Measurements from ENCODE around the gene RGS19.

Gene RGS19

GRCh38 chr20:64107736-64108457, 28.6 kb upstream of the RGS19 start:
- DNase-seq = no peak

GRCh38 chr20:64106981-64107735, 27.8 kb upstream of the RGS19 start, which contains the start of gene NPBWR2:
Gene NPBWR2, minus strand, starts transcription at chr20:64107565. Its CDS starts 734 bp downstream, at chr20:64106831.
- no peak for DNase-seq

GRCh38 chr20:64106435-64106961, 27.2 kb upstream of the RGS19 start:
- no peak for DNase-seq

- no peak for DNase-seq
Measured at GRCh38 chr20:64105846-64106434, 26.6 kb upstream of the RGS19 start.

GRCh38 chr20:64104667-64105451, 25.5 kb upstream of the RGS19 start:
- DNase-seq = no peak

GRCh38 chr20:64103871-64104666, 24.8 kb upstream of the RGS19 start:
- no peak for DNase-seq

GRCh38 chr20:64102647-64103354, 23.5 kb upstream of the RGS19 start:
- peak; percentile 41 for DNase-seq

- no peak for DNase-seq
Measured at GRCh38 chr20:64101731-64102621, 22.7 kb upstream of the RGS19 start.

- DNase-seq = no peak
Measured at GRCh38 chr20:64100946-64101688, 21.8 kb upstream of the RGS19 start.

GRCh38 chr20:64100566-64100888, 21.2 kb upstream of the RGS19 start:
- no peak for DNase-seq

- DNase-seq = no peak
Measured at GRCh38 chr20:64099880-64100565, 20.7 kb upstream of the RGS19 start.

GRCh38 chr20:64099086-64099786, 19.9 kb upstream of the RGS19 start:
- no peak for DNase-seq

GRCh38 chr20:64098471-64099013, 19.2 kb upstream of the RGS19 start:
- DNase-seq = no peak

GRCh38 chr20:64096535-64096934, 17.2 kb upstream of the RGS19 start:
- DNase-seq = no peak

GRCh38 chr20:64095927-64096326, 16.6 kb upstream of the RGS19 start:
- no peak for DNase-seq

- no peak for DNase-seq
Measured at GRCh38 chr20:64095455-64095854, 16.1 kb upstream of the RGS19 start.

- DNase-seq = no peak
Measured at GRCh38 chr20:64093013-64093503, 13.7 kb upstream of the RGS19 start.

Data from NCI-H510A (cell line).